MCF 10A (cell line): ENCODE results near the gene PHACTR1. TPM values are rescaled to one million over a fixed set of nuclear protein-coding genes. Genes with fewer than 3 reads are reported as not detected.

Experiments
- BruUV-seq: library from RNA; stranded (reverse); fragments of 400-500 nt; replicated peaks from 2 replicates; lab custom pipeline; 2021; lab: Mats Ljungman, UMichigan
- CTCF ChIA-PET: fragments of 300-600 bp; sonication (Branson Sonifier 250); formaldehyde crosslinking; extraction: SDS; loops from one replicate; lab custom pipeline; 2021; ENCODE audit warnings: antibody characterized with exemption, inconsistent platforms; lab: Yijun Ruan, JAX
- POLR2A ChIA-PET: fragments of 300-600, 350-650 bp; sonication (Branson Sonifier 250); formaldehyde crosslinking; extraction: SDS; loops from one replicate; lab custom pipeline; 2020; ENCODE audit warnings: antibody characterized with exemption, inconsistent platforms; lab: Yijun Ruan, JAX
- DNase-seq: peaks from one replicate; pipeline ENCODE4 v3.0.0-alpha.2; 2018; ENCODE audit not compliant: unreplicated experiment
- H3K27ac Mint-ChIP-seq: one replicate; pipeline ENCODE4 v1.8.0; 2022; ENCODE audit warnings: mild to moderate bottlenecking, low read depth, mixed read lengths; ENCODE audit not compliant: unreplicated experiment
- H3K27me3 Mint-ChIP-seq: one replicate; pipeline ENCODE4 v1.8.0; 2022; ENCODE audit warnings: mixed read lengths; ENCODE audit not compliant: insufficient read depth, unreplicated experiment
- H3K36me3 Mint-ChIP-seq: one replicate; pipeline ENCODE4 v1.8.0; 2022; ENCODE audit warnings: mild to moderate bottlenecking, moderate library complexity, mixed read lengths; ENCODE audit not compliant: insufficient read depth, unreplicated experiment
- H3K4me1 Mint-ChIP-seq: one replicate; pipeline ENCODE4 v1.8.0; 2022; ENCODE audit warnings: mixed read lengths; ENCODE audit not compliant: insufficient read depth, unreplicated experiment
- H3K4me3 Mint-ChIP-seq: one replicate; pipeline ENCODE4 v1.8.0; 2022; ENCODE audit warnings: mild to moderate bottlenecking, moderate library complexity, mixed read lengths; ENCODE audit not compliant: unreplicated experiment
- H3K9me3 Mint-ChIP-seq: one replicate; pipeline ENCODE4 v1.8.0; 2022; ENCODE audit warnings: mixed read lengths; ENCODE audit not compliant: unreplicated experiment
- intact Hi-C: fragments of 100-400 bp; cut with micrococcal nuclease; formaldehyde crosslinking; loops from 2 replicates; pipeline ENCODE4 v1.14.1; 2022
- total RNA-seq: library from RNA; stranded (reverse); gene quantifications from 2 replicates; pipeline ENCODE4 v1.2.3, GENCODE V29; 2022
- TF ChIP-seq, protein P1 (sequence below): fragments of 200-600 bp; IDR thresholded peaks from one replicate; pipeline ENCODE4 v1.8.0; 2022; ENCODE audit warnings: antibody characterized with exemption, mild to moderate bottlenecking; ENCODE audit not compliant: unreplicated experiment

PHACTR1 gene
- total RNA-seq, 1 experiment from 2014 or later = not detected

- peaks cover 49% of the 10 kb centered on the region for H3K27me3 Mint-ChIP-seq
- H3K9me3 Mint-ChIP-seq = no peaks in the 10 kb centered on the region
- TF ChIP-seq, protein P1, sequence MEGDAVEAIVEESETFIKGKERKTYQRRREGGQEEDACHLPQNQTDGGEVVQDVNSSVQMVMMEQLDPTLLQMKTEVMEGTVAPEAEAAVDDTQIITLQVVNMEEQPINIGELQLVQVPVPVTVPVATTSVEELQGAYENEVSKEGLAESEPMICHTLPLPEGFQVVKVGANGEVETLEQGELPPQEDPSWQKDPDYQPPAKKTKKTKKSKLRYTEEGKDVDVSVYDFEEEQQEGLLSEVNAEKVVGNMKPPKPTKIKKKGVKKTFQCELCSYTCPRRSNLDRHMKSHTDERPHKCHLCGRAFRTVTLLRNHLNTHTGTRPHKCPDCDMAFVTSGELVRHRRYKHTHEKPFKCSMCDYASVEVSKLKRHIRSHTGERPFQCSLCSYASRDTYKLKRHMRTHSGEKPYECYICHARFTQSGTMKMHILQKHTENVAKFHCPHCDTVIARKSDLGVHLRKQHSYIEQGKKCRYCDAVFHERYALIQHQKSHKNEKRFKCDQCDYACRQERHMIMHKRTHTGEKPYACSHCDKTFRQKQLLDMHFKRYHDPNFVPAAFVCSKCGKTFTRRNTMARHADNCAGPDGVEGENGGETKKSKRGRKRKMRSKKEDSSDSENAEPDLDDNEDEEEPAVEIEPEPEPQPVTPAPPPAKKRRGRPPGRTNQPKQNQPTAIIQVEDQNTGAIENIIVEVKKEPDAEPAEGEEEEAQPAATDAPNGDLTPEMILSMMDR = no peak
- H3K4me1 Mint-ChIP-seq = peaks cover 19% of the 10 kb centered on the region
- H3K36me3 Mint-ChIP-seq = no peaks in the 10 kb centered on the region
- intact Hi-C loops = no loop called here
- H3K27ac Mint-ChIP-seq = no peak overlapping the region
- no TSS peak for BruUV-seq
- ChIA-PET CTCF (no interaction called here), POLR2A (interaction anchor here (0.9 kb wide), 1 partner anchor 9 kb away, joined by 3 read pairs; no protein-coding TSS in a partner anchor)
- no peak overlapping the region for H3K4me3 Mint-ChIP-seq
- DNase-seq = no peak
These were observed 245.2 kb downstream of the PHACTR1 start for GRCh38 chr6:12961761-12962160.

DNA sequence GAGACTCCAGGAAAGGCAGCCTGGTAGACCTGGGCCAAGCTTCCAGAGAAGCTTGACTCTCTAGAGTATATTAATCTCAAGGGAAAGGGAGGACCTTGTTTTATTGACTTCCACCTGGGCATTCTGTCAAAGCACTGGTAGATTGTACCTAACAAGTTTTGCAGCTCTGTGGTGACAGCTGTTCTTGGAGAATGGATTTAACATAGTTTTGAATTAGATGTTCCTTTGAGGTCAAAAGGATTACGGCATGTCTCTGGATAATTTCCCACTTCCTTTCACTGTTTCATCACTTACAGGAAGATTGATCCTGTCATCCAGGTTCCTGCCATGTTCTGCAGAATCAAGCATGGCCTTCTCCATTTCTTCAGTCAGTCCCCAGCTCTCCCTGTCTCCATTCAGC is 246.0 kb downstream of the PHACTR1 start:
- Mint-ChIP-seq H3K4me1 (peaks cover 15% of the 10 kb centered on the region), H3K27ac (no peak overlapping the region)

GRCh38 chr6:12962987-12963386 is 246.4 kb downstream of the PHACTR1 start:
- no TSS peak for BruUV-seq
- intact Hi-C loops = no loop called here
- Mint-ChIP-seq H3K4me3 (no peak overlapping the region), H3K27ac (no peak overlapping the region), H3K4me1 (peaks cover 11% of the 10 kb centered on the region), H3K36me3 (no peaks in the 10 kb centered on the region), H3K9me3 (no peaks in the 10 kb centered on the region), H3K27me3 (peaks cover 47% of the 10 kb centered on the region)
- TF ChIP-seq, protein P1 = no peak
- no peak for DNase-seq
- ChIA-PET CTCF (no interaction called here), POLR2A (no interaction called here)

More for the DNA sequence above, 246.0 kb downstream of the PHACTR1 start:
- no peak for DNase-seq
- intact Hi-C loops = no loop called here
- H3K9me3 Mint-ChIP-seq = no peaks in the 10 kb centered on the region
- TF ChIP-seq, protein P1 = no peak
- H3K36me3 Mint-ChIP-seq = no peaks in the 10 kb centered on the region
- no TSS peak for BruUV-seq
- CTCF ChIA-PET = no interaction called here
- H3K4me3 Mint-ChIP-seq = no peak overlapping the region
- H3K27me3 Mint-ChIP-seq = peaks cover 47% of the 10 kb centered on the region
- POLR2A ChIA-PET = no interaction called here

DNA sequence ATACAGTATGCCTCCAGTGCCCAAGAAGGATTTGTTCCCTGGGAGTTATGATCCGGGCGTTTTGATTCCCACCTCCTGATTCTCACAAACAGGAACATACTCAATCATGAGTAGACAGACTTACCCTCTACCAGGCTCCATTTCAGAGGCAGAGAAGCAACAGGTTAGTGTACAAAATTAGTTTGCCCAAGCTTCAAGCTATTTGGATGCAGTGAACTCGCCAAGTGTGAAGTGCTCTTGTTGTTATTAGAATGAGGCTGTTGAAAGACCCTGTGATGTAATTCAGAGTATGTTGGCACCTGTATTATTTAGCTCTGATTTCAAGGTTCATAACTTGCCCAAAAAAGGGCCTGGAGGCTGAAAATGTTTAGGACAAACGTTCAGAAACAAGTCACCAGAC is 247.0 kb downstream of the PHACTR1 start:
- no peaks in the 10 kb centered on the region for H3K36me3 Mint-ChIP-seq
- peaks cover 47% of the 10 kb centered on the region for H3K27me3 Mint-ChIP-seq
- DNase-seq = no peak
- peaks cover 6% of the 10 kb centered on the region for H3K4me1 Mint-ChIP-seq
- no TSS peak for BruUV-seq
- H3K9me3 Mint-ChIP-seq = no peaks in the 10 kb centered on the region
- POLR2A ChIA-PET = no interaction called here
- TF ChIP-seq, protein P1 = no peak
- no peak overlapping the region for H3K27ac Mint-ChIP-seq
- CTCF ChIA-PET = interaction anchor here (1.2 kb wide), 1 partner anchor 13 kb away, joined by 4 read pairs; no protein-coding TSS in a partner anchor
- intact Hi-C loops = no loop called here
- H3K4me3 Mint-ChIP-seq = no peak overlapping the region
